ENCODE data around the gene GAA.
"Not testable (repeated sequence)": the region's sequence is repeated elsewhere in the genome, so short reads cannot be mapped to it uniquely, and the experiment has no call there.

GAA gene

DNA sequence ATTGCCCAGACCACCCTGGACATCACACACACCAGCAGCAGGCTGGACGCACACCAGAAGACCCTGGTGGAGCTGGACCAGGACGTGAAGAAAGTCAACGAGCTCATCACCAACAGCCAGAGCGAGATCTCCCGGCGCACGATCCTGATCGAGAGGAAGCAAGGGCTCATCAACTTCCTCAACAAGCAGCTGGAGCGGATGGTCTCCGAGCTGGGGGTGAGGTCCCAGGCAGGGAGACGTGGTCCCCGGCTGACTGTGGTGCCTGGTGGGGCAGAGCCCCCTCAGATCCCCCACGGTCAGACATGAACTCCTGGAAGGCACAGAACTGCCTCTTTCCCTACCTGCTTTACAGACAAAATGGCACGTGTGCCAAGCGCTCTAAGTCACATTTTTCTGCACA lies 16.6 kb upstream of the GAA start:
- no peak for DNase-seq

DNA sequence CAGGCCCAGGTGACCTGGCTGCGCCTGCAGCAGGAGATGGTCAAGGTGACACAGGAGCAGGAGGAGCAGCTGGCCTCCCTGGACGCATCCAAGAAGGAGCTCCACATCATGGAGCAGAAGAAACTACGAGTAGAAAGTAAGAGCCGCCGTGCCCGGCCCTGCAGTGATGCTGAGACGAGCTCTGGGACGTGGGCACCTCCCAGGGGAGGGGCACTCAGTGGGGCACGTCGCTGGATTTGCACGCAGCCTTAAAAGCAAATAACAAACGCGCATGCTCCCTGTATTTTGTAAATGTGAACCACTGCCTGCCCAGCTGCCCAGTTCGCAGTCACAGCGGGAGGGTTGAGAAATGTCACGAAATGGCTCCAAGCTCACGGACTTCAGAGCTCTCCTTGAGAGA lies 15.3 kb upstream of the GAA start:
- DNase-seq, result no peak

DNA sequence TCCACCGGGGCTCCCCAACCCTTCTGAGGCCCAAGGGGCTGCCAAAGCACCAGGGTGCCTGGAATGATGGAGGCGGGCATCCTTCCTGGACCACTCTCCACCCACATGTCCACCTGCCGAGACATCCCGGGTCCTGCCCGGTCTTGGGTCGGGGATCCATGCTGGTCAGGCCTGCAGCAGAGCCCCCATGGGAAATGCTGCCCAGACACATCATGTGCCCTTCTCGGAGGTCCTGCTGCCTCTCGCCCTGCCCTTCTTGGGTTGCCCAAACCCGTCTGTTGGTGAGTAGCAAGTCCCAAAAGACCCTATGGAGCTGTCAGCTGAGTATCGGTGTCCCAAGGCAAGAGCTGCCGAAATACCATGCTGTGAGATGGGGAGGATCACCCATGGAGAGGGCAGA lies 14.8 kb upstream of the GAA start:
- DNase-seq, result no peak

DNA sequence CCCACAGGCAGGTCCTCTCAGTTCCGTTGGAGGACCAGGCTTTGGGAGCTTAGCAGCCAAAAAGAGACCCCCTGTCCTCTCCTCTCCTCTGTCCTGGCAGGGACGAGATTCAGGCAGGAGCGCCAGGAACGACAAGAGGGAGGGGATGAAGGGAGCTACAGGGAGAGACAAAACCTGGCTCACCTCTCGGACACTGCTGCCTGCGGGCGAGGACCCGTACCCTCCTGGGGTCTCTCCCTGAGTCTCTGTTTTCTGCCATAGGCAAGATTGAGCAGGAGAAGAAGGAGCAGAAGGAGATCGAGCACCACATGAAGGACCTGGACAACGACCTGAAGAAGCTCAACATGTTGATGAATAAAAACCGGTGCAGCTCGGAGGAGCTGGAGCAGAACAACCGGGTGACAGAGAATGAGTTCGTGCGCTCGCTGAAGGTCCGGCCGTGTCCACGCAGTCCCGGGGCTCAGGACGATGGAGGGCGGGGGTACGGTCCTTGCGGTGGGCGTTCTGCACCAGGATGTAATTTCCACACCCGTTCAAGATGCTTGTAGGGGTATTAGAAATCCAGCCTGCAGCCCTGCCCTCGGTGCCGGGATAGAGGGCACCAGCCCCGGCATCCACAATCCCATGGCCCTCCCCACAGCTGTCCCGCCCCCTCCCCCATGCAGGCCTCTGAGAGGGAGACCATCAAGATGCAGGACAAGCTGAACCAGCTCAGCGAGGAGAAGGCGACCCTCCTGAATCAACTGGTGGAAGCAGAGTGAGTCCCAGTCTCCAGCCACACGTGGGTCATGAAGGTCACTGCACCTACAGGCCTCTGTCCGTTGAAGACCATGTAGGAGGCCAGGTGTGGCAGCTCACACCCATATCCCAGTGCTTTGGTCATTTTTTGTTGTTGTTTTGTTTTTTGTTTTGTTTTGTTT lies 13.8 kb upstream of the GAA start:
- DNase-seq, result no peak

DNA sequence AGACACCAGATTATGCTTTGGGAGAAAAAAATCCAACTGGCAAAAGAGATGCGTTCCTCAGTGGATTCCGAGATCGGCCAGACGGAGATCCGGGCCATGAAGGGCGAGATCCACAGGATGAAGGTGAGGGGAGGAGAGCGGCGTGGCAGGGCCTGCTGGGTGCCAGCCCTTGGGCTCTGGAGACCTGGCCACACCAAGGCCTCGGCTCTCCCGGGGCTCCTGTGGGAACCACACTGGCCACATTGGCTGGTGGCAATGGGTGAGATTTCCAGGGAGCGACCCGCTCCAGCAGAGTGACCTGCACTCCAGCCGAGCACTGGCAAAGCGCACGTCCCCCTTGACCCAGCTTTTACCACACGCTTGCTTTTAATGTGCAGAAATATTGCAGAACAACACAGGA lies 11.6 kb upstream of the GAA start:
- no peak for DNase-seq

DNA sequence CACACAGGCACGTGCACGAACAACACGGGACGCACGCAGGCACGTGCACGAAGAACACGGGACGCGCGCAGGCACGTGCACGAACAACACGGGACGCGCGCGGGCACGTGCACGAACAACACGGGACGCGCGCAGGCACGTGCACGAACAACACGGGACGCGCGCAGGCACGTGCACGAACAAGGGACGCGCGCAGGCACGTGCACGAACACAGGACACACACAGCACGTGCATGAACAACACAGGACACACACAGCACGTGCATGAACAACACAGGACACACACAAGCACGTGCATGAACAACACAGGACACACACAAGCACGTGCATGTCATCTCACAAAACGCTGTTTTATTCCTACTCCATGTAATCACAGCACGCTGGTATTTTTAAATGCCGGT lies 11.2 kb upstream of the GAA start:
- not testable (repeated sequence) for DNase-seq

DNA sequence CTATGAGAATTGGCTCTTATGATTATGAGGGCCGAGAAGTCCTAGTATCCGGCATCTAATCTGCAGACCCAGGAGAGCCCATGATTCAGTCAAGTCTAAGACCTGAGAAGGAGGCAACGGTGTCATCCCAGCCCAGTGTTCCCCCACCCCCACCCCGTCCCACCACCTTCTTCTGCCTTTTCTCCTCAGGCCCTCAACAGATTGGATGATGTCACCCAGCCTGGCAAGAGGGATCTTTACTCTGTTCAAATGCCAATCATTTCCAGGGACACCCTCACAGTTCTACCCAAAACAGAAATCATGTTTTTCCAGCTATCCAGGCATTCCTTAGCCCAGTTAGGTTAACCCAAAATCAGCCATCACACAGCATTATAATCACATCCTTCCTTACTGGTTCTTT lies 10.0 kb upstream of the GAA start:
- no peak for DNase-seq

DNA sequence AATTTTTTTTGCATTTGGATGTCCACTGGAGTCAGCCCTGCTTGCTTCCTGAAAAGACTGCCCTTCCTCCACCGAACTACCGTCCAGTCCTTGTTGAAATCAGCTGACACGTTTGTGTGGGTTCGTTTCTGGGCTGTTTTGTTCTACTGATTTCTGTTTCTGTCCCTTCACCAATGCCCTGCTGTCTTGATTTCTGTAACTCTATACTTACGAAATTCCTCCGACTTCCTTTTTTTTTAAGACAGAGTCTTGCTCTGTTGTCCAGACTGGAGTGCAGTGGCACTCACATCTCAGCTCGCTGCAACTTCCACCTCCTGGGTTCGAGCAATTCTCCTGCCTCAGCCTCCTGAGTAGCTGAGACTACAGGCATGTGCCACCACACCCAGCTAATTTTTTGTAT lies 8.4 kb upstream of the GAA start:
- DNase-seq, result no peak

DNA sequence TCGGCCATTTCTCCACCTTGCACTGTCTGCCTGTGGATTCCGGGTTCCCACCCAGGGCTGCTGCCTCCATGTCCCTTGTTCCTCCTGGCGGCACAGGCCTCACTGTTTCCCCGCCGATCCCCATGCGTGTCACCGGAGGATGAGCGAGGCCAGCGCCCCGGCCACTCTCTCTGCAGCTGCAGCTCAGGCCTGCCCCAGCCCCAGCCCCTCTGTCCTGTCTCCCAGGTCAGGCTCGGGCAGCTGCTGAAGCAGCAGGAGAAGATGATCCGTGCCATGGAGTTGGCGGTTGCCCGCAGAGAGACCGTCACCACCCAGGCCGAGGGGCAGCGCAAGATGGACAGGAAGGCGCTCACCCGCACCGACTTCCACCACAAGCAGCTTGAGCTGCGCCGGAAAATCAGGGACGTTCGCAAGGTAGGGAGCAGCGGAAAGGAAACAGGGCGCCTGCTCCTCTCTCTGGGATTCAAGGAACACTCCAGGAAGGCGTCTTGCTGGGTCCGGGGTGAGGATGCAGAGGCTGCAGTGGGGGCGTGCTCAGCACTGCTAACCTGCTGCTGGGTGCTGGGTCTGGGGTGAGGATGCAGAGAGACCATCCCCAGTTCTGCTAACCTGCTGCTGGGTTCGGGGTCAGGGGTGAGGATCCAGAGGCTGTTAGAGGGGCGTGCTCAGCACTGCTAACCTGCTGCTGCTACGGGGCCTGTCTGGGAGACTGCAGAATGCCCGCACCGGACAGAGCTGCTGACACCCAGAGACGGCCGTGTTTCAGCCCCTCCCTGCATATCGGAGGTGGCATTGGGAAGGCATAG lies 6.1 kb upstream of the GAA start:
- no peak for DNase-seq

DNA sequence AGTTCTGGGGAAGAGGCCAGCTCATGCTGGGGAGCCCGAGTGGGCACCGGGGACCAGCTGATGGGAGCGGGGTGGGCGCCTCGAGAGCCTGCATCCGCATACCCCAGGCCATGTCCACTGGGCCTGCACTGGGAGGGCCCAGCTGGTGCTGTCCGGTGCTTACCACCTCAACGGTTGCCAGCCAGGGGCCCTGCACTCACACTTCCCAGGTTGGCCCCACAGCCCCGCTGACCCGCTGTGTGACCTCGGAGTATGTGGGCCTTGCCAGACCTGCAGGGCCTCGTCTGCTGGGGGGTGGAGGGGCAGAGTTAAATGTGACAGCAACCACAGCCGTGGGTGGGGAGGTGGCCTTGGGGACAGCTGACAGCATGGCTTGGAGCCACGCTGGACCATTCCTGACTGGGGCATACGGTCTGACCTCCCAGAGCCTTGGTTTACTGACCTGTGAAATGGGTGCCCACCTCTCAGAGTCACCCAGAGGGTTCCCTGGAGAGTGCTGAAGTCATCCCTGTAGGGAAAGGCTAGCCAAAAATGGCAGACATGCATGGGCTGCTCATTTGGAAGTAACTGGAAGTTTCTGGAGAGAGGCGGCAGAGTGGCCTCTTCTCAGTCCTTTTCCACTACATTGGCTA lies 5.4 kb upstream of the GAA start:
- no peak for DNase-seq

DNA sequence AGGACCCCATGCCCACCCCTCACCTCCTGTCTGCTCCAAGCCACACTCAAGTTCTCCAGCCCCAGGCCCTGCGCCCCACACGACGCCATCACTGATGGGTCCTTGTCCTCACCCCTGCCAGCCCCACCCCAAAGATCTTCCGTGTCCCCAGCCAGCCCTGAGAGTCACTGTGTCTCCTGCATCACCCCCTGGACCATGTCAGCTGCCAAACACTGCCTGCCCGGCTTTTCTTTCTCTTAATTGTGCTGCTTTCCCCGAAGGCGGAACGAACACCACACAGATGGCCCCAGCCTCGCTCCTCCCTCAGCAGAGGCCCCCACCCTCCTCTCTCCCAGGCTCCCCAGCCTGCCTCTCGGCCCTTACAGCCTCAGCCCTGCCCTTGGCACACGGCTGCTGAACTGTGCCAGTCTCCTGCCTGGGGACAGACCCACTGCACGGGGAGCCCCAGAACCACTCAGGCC lies 4.8 kb upstream of the GAA start:
- no peak for DNase-seq

DNA sequence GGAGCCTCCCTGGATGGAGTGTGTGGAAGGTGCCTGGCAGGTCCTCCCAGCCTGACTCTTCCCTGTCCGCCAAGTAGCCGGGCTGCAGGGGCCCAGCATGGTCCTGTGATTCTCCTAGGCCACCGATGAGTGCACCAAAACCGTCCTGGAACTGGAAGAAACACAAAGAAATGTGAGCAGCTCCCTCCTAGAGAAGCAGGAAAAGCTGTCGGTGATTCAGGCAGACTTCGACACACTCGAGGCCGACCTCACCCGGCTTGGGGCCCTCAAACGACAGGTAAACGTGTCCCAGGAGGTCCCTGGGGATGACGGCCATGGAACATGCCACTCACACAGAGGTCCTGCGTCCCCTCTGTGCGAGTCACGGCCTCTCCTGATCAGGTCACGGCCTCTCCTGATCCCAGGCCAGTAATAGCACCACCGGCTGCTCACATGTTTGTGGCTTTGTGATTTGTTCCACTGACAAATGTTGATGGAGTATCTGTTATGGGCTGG lies 4.2 kb upstream of the GAA start:
- DNase-seq, result no peak

DNA sequence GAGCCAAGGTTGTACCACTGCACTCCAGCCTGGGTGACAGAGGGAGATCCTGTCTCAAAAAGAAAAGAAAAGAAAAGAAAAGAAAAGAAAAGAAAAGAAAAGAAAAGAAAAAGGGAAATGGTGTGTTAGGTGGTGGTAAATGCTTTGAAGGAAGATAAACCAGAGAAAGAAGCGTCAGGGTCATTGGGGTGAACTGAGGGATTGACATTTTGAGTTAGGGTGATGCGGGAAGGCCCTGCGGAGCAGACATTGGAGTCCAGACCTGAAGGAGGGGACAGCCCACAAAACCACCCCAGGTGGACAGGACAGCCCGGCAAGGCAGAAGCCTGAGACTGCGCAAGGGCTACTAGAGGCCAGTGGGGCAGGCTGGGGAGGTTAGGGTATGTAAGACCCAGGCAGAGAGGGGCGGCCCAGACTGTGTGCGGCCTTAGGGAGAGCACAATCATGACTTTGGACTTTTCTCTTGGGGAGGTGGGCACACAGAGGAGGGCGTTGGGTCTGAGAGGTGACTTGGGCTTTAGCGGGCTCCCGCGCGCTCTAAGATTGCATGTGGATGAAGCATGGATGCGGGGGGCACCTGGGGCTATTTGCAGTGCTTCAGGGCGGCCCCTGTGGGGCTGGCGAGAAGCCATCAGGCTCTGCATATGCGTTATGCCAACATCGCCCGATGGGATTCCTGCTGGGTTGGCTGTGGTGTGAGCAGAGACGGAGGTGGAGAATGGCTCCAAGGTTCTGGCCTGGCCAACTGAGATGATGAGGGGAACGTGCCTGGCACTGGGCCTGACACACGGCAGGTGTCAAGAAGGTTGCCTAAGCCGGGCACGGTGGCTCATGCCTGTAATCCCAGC lies 3.3 kb upstream of the GAA start:
- DNase-seq, result no peak

DNA sequence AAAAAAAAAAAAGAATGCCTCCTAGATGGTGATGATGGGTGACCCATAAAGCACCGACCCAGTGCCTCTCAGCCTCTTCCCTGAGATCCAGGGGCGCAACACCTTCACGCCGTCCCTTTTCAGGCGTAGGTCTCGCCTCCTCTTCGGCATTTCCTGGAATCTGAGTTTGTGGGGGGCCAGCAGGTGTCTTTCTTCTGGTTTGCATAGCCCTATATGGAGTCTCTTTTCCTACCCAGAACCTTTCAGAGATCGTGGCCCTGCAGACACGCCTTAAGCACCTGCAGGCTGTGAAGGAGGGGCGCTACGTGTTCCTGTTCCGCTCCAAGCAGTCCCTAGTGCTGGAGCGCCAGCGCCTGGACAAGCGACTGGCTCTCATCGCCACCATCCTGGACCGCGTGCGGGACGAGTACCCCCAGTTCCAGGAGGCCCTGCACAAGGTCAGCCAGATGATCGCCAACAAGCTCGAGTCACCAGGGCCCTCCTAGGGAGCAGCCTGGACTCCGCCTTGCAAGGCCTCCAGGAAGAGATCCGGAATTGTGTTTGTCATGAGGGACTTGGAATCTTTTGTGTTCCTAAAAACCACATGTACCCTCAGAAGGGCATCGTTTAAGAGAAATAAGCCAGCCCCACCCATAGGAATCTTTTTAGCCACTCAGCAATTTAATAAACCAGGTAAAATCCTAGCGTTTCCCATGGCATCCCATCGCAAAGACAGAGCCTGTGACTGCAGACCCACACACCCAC lies 1.9 kb upstream of the GAA start:
- no peak for DNase-seq

DNA sequence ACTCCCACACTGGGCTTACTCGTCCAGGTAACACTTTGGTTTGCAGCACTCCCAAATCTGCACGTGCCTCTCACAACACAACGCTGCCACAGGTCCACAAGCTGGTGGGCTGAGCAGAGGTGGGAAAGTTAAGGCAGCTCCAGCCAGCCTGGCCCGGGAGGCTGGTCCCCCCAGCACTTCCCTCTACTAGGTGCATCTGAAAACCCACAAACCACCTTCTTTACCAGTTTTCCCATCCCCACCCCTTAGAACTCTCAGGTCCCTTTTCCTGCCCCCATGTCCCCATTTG lies 1.4 kb upstream of the GAA start:
- DNase-seq, result no peak

DNA sequence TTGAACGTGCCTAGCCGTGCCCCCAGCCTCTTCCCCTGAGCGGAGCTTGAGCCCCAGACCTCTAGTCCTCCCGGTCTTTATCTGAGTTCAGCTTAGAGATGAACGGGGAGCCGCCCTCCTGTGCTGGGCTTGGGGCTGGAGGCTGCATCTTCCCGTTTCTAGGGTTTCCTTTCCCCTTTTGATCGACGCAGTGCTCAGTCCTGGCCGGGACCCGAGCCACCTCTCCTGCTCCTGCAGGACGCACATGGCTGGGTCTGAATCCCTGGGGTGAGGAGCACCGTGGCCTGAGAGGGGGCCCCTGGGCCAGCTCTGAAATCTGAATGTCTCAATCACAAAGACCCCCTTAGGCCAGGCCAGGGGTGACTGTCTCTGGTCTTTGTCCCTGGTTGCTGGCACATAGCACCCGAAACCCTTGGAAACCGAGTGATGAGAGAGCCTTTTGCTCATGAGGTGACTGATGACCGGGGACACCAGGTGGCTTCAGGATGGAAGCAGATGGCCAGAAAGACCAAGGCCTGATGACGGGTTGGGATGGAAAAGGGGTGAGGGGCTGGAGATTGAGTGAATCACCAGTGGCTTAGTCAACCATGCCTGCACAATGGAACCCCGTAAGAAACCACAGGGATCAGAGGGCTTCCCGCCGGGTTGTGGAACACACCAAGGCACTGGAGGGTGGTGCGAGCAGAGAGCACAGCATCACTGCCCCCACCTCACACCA lies 724 bp downstream of the GAA start:
- no peak for DNase-seq

DNA sequence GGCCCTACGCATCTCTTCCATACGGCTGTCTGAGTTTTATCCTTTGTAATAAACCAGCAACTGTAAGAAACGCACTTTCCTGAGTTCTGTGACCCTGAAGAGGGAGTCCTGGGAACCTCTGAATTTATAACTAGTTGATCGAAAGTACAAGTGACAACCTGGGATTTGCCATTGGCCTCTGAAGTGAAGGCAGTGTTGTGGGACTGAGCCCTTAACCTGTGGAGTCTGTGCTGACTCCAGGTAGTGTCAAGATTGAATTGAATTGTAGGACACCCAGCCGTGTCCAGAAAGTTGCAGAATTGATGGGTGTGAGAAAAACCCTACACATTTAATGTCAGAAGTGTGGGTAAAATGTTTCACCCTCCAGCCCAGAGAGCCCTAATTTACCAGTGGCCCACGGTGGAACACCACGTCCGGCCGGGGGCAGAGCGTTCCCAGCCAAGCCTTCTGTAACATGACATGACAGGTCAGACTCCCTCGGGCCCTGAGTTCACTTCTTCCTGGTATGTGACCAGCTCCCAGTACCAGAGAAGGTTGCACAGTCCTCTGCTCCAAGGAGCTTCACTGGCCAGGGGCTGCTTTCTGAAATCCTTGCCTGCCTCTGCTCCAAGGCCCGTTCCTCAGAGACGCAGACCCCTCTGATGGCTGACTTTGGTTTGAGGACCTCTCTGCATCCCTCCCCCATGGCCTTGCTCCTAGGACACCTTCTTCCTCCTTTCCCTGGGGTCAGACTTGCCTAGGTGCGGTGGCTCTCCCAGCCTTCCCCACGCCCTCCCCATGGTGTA lies 1.5 kb downstream of the GAA start:
- no peak for DNase-seq

DNA sequence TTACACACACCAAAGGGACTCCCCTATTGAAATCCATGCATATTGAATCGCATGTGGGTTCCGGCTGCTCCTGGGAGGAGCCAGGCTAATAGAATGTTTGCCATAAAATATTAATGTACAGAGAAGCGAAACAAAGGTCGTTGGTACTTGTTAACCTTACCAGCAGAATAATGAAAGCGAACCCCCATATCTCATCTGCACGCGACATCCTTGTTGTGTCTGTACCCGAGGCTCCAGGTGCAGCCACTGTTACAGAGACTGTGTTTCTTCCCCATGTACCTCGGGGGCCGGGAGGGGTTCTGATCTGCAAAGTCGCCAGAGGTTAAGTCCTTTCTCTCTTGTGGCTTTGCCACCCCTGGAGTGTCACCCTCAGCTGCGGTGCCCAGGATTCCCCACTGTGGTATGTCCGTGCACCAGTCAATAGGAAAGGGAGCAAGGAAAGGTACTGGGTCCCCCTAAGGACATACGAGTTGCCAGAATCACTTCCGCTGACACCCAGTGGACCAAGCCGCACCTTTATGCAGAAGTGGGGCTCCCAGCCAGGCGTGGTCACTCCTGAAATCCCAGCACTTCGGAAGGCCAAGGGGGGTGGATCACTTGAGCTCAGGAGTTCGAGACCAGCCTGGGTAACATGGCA lies 2.2 kb downstream of the GAA start:
- no peak for DNase-seq

DNA sequence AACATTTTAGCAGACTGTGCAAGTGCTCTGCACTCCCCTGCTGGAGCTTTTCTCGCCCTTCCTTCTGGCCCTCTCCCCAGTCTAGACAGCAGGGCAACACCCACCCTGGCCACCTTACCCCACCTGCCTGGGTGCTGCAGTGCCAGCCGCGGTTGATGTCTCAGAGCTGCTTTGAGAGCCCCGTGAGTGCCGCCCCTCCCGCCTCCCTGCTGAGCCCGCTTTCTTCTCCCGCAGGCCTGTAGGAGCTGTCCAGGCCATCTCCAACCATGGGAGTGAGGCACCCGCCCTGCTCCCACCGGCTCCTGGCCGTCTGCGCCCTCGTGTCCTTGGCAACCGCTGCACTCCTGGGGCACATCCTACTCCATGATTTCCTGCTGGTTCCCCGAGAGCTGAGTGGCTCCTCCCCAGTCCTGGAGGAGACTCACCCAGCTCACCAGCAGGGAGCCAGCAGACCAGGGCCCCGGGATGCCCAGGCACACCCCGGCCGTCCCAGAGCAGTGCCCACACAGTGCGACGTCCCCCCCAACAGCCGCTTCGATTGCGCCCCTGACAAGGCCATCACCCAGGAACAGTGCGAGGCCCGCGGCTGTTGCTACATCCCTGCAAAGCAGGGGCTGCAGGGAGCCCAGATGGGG lies 3.1 kb downstream of the GAA start:
- DNase-seq, result peak; percentile 60

Measured in NCI-H2029 (cell line).